Coronary artery (tissue), 2 donors: ENCODE results near the gene CD2AP.
"Not testable (repeated sequence)": the region's sequence is repeated elsewhere in the genome, so short reads cannot be mapped to it uniquely, and the experiment has no call there.

Experiments used
- DNase-seq: peaks from one replicate; pipeline ENCODE4 v3.0.0-alpha.2; 2017; ENCODE audit warnings: low spot score
- H3K27ac ChIP-seq, 2 donors: fragments of 200-600 bp; sonication (generic); one replicate each; pipeline ENCODE4 v1.5.1; 2016 to 2019
- H3K4me3 ChIP-seq: fragments of 200-600 bp; sonication (generic); 2 replicates; pipeline ENCODE4 v1.5.1; 2016; ENCODE audit warnings: mild to moderate bottlenecking, moderate library complexity
- CTCF ChIP-seq: fragments of 200-600 bp; sonication (generic); IDR thresholded peaks from one replicate; pipeline ENCODE4 v1.5.1; 2019; ENCODE audit warnings: antibody characterized with exemption

The CD2AP gene

GRCh38 chr6:47563162-47563561 is 85.6 kb downstream of the CD2AP start:
- H3K27ac ChIP-seq: no peak overlapping the region
- DNase-seq: no peak
- no peak for TF ChIP-seq CTCF
- no peak overlapping the region for H3K4me3 ChIP-seq

- not testable (repeated sequence) for H3K4me3 ChIP-seq, H3K27ac ChIP-seq, DNase-seq
Measured at GRCh38 chr6:47566602-47567001, 89.0 kb downstream of the CD2AP start.

- Histone ChIP-seq H3K27ac (no peak overlapping the region), H3K4me3 (no peak overlapping the region)
- no peak for DNase-seq
- no peak for TF ChIP-seq CTCF
Measured at GRCh38 chr6:47567586-47567985, 90.0 kb downstream of the CD2AP start.

- no peak overlapping the region for H3K4me3 ChIP-seq
- no peak overlapping the region for H3K27ac ChIP-seq
- TF ChIP-seq CTCF: no peak
- DNase-seq: no peak
Measured at GRCh38 chr6:47571488-47571887, 93.9 kb downstream of the CD2AP start.

- no peak overlapping the region for H3K27ac ChIP-seq
- no peak for DNase-seq
- H3K4me3 ChIP-seq: no peak overlapping the region
- TF ChIP-seq CTCF: no peak
Measured at GRCh38 chr6:47573109-47573508, 95.5 kb downstream of the CD2AP start.

- no peak for DNase-seq
- no peak for TF ChIP-seq CTCF
- no peak overlapping the region for H3K27ac ChIP-seq
Measured at GRCh38 chr6:47574789-47575188, 97.2 kb downstream of the CD2AP start.

GRCh38 chr6:47579040-47579439 is 101.5 kb downstream of the CD2AP start:
- Histone ChIP-seq H3K4me3 (no peak overlapping the region), H3K27ac (no peak overlapping the region)
- no peak for TF ChIP-seq CTCF
- DNase-seq: no peak

More at GRCh38 chr6:47574789-47575188, 97.2 kb downstream of the CD2AP start:
- H3K4me3 ChIP-seq: no peak overlapping the region

GRCh38 chr6:47581591-47581990 is 104.0 kb downstream of the CD2AP start:
- no peak overlapping the region for H3K4me3 ChIP-seq
- no peak for TF ChIP-seq CTCF
- DNase-seq: no peak
- no peak overlapping the region for H3K27ac ChIP-seq
